GM19324 (cell line): Measurements from ENCODE around the gene DHCR7.

Experiments used
- ATAC-seq: cut with Tn5 transposase; IDR thresholded peaks from one replicate; pipeline ENCODE4 v1.9.1; 2021; ENCODE audit warnings: mild to moderate bottlenecking, moderate library complexity; ENCODE audit not compliant: unreplicated experiment, low FRiP score

Gene DHCR7

DNA sequence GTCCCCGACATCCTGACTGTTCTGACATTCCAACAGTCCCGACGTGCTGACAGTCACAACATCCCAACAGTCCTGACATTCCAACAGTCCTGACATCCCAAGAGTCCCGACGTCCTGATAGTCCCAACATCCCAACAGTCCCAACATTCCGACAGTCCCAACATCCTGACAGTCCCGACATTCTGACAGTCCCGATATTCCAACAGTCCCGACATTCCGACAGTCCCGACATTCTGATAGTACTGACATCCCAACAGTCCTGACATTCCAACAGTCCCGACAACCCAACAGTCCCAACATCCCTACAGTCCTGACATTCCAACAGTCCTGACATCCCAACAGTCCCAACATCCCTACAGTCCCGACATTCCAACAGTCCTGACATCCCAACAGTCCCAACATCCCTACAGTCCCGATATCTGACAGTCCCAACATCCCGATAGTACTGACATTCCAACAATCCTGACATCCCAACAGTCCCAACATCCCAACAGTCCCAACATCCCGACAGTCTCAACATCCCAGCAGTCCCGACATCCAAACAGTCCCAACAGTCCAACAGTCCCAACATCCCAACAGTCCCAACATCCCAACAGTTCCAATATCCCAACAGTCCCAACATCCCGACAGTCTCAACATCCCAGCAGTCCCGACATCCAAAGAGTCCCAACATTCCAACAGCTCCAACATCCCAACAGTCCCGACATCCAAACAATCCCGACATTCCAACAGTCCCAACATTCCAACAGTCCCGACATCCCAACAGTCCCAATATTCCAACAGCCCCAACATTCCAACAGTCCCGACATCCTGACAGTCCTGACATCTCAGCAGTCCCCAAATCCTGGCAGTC is 60.2 kb downstream of the DHCR7 start:
- ATAC-seq, result no peak

DNA sequence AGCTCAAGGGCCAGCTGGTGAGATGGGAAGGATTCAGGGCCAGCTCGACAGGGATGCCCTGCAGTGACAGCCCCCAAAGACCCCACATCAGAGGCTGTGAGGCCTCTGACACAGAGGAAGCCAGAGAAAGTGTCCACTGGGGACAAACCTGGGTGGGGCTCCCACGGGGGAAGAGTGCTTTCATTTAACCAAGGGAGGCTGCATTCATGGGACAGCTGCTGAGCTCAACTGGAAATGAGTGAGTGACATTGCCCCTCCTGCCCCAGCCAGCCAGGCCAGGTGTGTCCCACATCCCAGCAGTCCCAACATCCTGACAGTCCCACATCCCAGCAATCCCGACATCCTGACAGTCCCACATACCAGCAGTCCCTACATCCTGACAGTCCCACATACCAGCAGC is 61.0 kb downstream of the DHCR7 start:
- ATAC-seq, result no peak

DNA sequence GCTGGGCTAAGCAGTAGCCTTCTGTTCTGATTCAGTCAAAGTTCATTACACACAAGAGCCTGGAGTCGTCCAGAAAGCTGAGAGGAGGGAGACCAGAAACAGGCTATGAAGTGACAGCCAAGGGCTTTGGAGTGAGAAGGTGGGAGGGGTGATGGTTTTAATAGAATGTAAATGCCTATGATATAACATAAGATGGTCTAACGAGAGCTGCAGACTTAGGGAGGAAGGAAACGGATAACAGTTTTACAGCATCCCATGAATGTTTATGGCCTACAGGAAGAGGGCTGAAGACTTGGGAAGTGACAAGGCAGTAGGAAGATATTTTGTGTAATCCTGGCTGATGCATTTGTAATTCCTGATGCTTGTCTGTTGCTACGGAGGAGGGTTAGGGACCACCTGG is 62.0 kb downstream of the DHCR7 start:
- no peak for ATAC-seq

DNA sequence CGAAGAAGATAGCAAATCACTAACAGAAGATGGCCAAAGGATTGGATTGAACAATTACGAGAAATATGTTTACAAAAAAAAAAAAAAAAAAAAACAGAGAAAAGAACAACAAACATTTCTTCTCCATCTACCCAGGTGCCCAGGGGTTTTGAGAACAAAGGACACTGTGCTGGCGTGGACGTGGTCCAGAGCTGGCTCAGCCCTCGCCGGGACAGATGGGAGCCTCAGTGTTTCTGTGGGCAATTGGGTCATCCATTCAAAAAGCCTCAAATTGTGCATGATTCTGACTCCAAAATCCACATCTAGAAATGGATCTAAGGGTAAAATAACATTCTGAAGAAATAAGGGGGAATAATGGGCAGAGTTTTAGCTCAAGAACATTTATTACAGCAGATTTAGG is 63.1 kb downstream of the DHCR7 start:
- ATAC-seq, result no peak

DNA sequence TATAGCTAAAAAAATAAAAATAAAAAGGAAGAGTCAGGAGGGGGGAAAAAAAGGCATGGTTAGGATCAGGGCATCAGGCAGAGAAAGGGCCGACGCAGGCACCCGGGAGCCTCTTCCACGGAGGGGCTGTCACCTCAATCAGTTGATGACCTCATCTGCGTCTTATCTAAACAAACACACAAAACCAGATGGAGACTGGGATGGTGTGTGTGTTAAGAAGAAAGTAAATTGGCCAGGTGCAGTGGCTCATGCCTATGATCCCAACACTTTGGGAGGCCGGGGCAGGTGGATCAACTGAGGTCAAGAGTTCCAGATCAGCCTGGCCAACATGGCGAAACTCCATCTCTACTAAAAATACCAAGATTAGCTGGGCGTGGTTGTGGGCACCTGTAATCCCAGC is 63.6 kb downstream of the DHCR7 start:
- ATAC-seq, result no peak
